ENCODE measurements around the gene GJD4. TPM values are rescaled to one million over a fixed set of nuclear protein-coding genes. Genes with fewer than 3 reads are reported as not detected.

Gene GJD4, protein sequence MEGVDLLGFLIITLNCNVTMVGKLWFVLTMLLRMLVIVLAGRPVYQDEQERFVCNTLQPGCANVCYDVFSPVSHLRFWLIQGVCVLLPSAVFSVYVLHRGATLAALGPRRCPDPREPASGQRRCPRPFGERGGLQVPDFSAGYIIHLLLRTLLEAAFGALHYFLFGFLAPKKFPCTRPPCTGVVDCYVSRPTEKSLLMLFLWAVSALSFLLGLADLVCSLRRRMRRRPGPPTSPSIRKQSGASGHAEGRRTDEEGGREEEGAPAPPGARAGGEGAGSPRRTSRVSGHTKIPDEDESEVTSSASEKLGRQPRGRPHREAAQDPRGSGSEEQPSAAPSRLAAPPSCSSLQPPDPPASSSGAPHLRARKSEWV
- total RNA-seq (2021): not detected in 2 replicates
- percentile 25 among the genes with signal in this experiment for Bru-seq, nascent RNA
- percentile 25 among the genes with signal in this experiment for BruChase-seq, experiment 1, labeled RNA remaining after a 2-hour chase
- percentile 27 among the genes with signal in this experiment for BruChase-seq, experiment 2, labeled RNA remaining after a 6-hour chase
- long read RNA-seq: 0 reads

DNA sequence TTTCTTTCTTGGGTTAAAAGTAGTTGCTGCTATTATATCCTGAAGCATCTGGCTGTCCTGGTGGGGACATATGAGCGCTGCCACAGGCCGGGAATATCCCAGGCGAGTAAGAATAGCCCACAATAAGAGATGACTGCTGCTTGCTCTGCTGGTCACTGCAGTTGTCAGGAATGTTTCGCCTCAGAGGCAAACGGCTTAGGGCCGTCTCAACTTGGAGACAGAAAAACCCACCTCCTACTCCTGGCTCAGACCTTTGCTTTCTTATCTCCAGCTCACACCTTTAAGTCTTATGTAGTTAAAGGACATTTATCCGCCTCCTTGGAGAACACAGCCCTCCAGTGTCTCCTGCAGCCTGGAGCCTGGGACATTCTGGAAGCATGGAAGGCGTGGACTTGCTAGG lies at the start of gene GJD4:
GJD4 (plus strand) TSS at position 151 of the 400 bp plus-strand sequence; CDS start at position 378, 227 bp downstream.
- intact Hi-C loops (cut with micrococcal nuclease; ENCODE audit: unreplicated experiment): no loop called here
- H3K79me2 ChIP-seq (ENCODE audit: low read depth): no peaks in the 10 kb centered on the region
- H3K27ac ChIP-seq: no peak within 1 kb of the TSS
- no peak within 1 kb of the TSS for H3K4me3 ChIP-seq
- POLR2A ChIA-PET (ENCODE audit: unreplicated experiment): no interaction called here
- CTCF ChIA-PET: no interaction called here
- H3K9me2 ChIP-seq (ENCODE audit: insufficient read depth): no peaks in the 10 kb centered on the region
- H3F3A ChIP-seq (ENCODE audit: insufficient read depth, low read depth): no peaks in the 10 kb centered on the region
- no TSS peak for BruUV-seq (replicated peaks)
- no peak within 1 kb of the TSS for H3K4me2 ChIP-seq
- DNase-seq: no peak
- TF ChIP-seq EZH2 (IDR thresholded peaks at IDR 0.05; ENCODE audit: low read depth): no peak
- TF ChIP-seq, protein P1, sequence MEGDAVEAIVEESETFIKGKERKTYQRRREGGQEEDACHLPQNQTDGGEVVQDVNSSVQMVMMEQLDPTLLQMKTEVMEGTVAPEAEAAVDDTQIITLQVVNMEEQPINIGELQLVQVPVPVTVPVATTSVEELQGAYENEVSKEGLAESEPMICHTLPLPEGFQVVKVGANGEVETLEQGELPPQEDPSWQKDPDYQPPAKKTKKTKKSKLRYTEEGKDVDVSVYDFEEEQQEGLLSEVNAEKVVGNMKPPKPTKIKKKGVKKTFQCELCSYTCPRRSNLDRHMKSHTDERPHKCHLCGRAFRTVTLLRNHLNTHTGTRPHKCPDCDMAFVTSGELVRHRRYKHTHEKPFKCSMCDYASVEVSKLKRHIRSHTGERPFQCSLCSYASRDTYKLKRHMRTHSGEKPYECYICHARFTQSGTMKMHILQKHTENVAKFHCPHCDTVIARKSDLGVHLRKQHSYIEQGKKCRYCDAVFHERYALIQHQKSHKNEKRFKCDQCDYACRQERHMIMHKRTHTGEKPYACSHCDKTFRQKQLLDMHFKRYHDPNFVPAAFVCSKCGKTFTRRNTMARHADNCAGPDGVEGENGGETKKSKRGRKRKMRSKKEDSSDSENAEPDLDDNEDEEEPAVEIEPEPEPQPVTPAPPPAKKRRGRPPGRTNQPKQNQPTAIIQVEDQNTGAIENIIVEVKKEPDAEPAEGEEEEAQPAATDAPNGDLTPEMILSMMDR (conservative IDR thresholded peaks at IDR 0.05): no peak
- no peak within 1 kb of the TSS for H2AFZ ChIP-seq
- H3K36me3 ChIP-seq (ENCODE audit: low read depth): no peaks in the 10 kb centered on the region
- H3K4me1 ChIP-seq (replicated peaks; ENCODE audit: insufficient read depth): no peaks in the 10 kb centered on the region
- H3K9me3 ChIP-seq (ENCODE audit: insufficient read depth, low read depth): no peaks in the 10 kb centered on the region
- H3K27me3 ChIP-seq (ENCODE audit: insufficient read depth, low read depth): peaks cover 43% of the 10 kb centered on the region; the same call in 1 of the 2 replicates
- H4K20me1 ChIP-seq (ENCODE audit: insufficient read depth): no peaks in the 10 kb centered on the region

DNA sequence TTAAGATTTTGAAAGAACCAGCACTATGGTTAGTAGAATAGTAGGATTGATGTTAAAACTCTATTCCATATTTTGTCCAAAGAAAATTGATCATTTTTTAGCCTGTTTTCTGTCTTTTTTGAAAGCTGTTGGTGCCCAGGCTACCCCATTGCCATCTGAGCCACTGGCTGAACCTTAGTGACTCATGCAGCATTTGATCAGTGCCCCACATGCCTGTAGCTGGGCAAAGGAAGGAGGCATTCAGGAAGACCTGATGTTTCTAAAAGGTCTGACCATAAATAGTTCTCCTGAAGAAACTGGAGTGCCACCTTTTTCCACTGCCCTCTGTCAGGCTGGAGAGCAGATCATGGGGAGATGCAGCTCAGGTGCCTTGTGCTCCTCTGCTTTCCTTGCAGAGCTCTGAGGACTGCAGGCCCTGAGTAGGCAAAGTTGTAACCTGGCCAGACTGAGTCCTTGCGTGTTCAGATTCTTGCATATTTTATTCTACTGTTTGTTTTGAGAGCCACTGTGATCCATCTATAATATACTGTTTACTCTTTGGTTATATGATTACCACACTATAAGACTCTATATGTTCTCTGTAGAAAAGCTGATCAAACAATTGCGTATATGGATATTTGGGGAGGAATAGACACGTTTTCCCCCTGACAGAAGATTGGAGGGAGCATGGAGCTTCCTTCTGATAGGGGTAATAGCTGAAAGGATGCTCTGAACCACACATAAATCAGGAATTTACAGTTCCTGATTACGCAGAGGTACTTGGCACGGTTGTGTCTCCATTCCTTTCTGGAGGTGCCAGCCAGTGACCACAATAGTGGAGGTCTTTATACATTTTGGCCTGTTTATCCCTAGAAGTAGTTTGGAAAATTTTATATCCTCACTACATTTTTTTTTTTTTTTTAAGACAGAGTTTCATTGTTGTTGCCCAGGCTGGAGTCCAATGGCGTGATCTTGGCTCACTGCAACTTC lies 48.9 kb upstream of the GJD4 start:
- POLR2A ChIA-PET (ENCODE audit: unreplicated experiment): interaction anchor here (0.5 to 0.7 kb wide), 3 partner anchors 38 to 360 kb away, joined by 3 to 5 read pairs (median 3); no protein-coding TSS in a partner anchor
- no TSS peak for BruUV-seq (replicated peaks)
- H3K4me1 ChIP-seq (replicated peaks; ENCODE audit: insufficient read depth): peaks cover 7% of the 10 kb centered on the region
- H3K36me3 ChIP-seq (ENCODE audit: low read depth): no peaks in the 10 kb centered on the region
- TF ChIP-seq, protein P1 (conservative IDR thresholded peaks at IDR 0.05): no peak
- no peak for TF ChIP-seq EZH2 (IDR thresholded peaks at IDR 0.05; ENCODE audit: low read depth)
- no peak overlapping the region for H3K4me2 ChIP-seq
- no peak overlapping the region for H2AFZ ChIP-seq
- H3K9me2 ChIP-seq (ENCODE audit: insufficient read depth): no peaks in the 10 kb centered on the region
- no peaks in the 10 kb centered on the region for H4K20me1 ChIP-seq (ENCODE audit: insufficient read depth)
- H3K9me3 ChIP-seq (ENCODE audit: insufficient read depth, low read depth): no peaks in the 10 kb centered on the region
- intact Hi-C loops (cut with micrococcal nuclease; ENCODE audit: unreplicated experiment): no loop called here
- H3K27me3 ChIP-seq (ENCODE audit: insufficient read depth, low read depth): no peaks in the 10 kb centered on the region
- peak in 1 of 2 experiments; percentile 5 for DNase-seq
- CTCF ChIA-PET: no interaction called here
- no peak overlapping the region for H3K4me3 ChIP-seq
- no peak overlapping the region for H3K27ac ChIP-seq
- no peaks in the 10 kb centered on the region for H3K79me2 ChIP-seq (ENCODE audit: low read depth)
- no peaks in the 10 kb centered on the region for H3F3A ChIP-seq (ENCODE audit: insufficient read depth, low read depth)

- CTCF ChIA-PET: no interaction called here
- Histone ChIP-seq H4K20me1 (ENCODE audit: insufficient read depth) (no peaks in the 10 kb centered on the region), H3K79me2 (ENCODE audit: low read depth) (no peaks in the 10 kb centered on the region), H3K9me2 (ENCODE audit: insufficient read depth) (no peaks in the 10 kb centered on the region), H3K4me1 (replicated peaks; ENCODE audit: insufficient read depth) (no peaks in the 10 kb centered on the region), H3K4me3 (no peak overlapping the region), H3K9me3 (ENCODE audit: insufficient read depth, low read depth) (no peaks in the 10 kb centered on the region), H3K27me3 (ENCODE audit: insufficient read depth, low read depth) (no peaks in the 10 kb centered on the region), H3K4me2 (no peak overlapping the region), H3K36me3 (ENCODE audit: low read depth) (no peaks in the 10 kb centered on the region), H2AFZ (no peak overlapping the region), H3K27ac (no peak overlapping the region), H3F3A (ENCODE audit: insufficient read depth, low read depth) (no peaks in the 10 kb centered on the region)
- BruUV-seq (replicated peaks): no TSS peak
- POLR2A ChIA-PET (ENCODE audit: unreplicated experiment): no interaction called here
- DNase-seq: no peak
- TF ChIP-seq, protein P1 (conservative IDR thresholded peaks at IDR 0.05): no peak
- TF ChIP-seq EZH2 (IDR thresholded peaks at IDR 0.05; ENCODE audit: low read depth): no peak
- intact Hi-C loops (cut with micrococcal nuclease; ENCODE audit: unreplicated experiment): no loop called here
These were observed 46.9 kb upstream of the GJD4 start for GRCh38 chr10:35558276-35558675.

All from PC-9 (cell line).